Lower leg skin (tissue), 3 donors: ENCODE data around the gene NELL1.

Source experiments
- POLR2A ChIP-seq, 2 donors: fragments of 450-650 bp; IDR thresholded peaks; one replicate each; pipeline ENCODE4 v1.6.1; 2016 to 2017; ENCODE audit warnings: antibody characterized with exemption in 2 of 2, mild to moderate bottlenecking in 1 of 2, moderate library complexity in 1 of 2
- TF ChIP-seq, protein P1 (sequence below), 3 donors: fragments of 450-650 bp; IDR thresholded peaks; one replicate each; pipeline ENCODE4 v1.5.1; 2016; ENCODE audit warnings: antibody characterized with exemption in 3 of 3, mild to moderate bottlenecking in 3 of 3, moderate library complexity in 2 of 3

DNA sequence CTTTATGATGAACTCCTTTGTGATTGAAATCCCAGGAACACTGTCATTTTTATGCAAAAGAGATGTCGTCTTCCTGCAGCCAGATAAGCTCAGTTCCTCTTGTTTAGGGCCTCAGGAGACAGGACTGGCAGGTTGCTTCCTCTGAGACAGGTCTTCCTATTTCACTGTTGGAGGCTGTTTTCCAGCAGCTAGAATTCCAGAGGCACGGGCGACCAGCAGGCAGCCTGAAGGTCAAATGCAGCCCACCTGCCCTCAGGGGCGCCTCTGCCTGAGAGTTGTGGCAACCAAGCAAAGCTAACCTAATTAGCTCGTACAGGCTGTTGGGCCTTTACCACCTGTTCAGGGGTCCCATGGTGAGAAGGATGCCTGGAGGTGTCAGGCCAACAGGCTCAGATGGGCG lies 47.7 kb upstream of the NELL1 start:
- TF ChIP-seq, protein P1, sequence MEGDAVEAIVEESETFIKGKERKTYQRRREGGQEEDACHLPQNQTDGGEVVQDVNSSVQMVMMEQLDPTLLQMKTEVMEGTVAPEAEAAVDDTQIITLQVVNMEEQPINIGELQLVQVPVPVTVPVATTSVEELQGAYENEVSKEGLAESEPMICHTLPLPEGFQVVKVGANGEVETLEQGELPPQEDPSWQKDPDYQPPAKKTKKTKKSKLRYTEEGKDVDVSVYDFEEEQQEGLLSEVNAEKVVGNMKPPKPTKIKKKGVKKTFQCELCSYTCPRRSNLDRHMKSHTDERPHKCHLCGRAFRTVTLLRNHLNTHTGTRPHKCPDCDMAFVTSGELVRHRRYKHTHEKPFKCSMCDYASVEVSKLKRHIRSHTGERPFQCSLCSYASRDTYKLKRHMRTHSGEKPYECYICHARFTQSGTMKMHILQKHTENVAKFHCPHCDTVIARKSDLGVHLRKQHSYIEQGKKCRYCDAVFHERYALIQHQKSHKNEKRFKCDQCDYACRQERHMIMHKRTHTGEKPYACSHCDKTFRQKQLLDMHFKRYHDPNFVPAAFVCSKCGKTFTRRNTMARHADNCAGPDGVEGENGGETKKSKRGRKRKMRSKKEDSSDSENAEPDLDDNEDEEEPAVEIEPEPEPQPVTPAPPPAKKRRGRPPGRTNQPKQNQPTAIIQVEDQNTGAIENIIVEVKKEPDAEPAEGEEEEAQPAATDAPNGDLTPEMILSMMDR (IDR thresholded peaks at IDR 0.05) = no peak
- no peak for TF ChIP-seq POLR2A (IDR thresholded peaks at IDR 0.05)
